EH (cell line): ENCODE results near the gene GSTA1.
"Not testable (repeated sequence)": the region's sequence is repeated elsewhere in the genome, so short reads cannot be mapped to it uniquely, and the experiment has no call there.

ENCODE experiments used
- DNase-seq: peaks from one replicate; pipeline ENCODE4 v3.0.0-alpha.2; 2015; ENCODE audit warnings: low read depth

GSTA1 gene

DNA sequence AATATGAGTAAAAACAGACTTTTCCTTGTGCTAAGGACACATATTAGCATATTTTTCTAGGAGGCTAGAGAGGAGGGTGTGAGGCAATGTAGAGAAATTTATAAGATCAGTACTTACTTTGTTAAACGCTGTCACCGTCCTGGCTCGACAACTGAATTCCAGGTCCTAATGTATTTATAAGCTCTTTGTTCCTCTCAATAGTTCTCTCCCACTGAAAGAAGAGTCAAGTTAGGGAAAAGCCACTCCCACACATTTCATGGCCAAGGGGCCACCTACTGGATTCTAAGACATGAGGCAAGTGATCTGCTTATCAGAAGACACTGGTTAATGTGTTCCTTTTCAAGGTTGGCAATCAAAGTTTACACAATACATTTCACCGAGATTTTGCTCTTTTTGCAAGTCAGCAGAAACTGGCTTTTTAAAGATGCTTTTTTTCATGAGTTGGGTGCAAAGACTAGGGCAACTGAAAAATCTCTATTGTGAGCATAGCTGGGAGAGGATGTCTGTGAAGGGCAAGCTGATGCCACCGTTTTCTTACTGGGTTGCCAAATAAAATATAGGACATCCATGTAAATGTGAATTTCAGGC is at the start of gene GSTA1:
Gene GSTA1 (minus strand): TSS at position 149 of the 588 bp plus-strand sequence. CDS start 4,549 bp downstream, outside the sequence.
- not testable (repeated sequence) for DNase-seq

- DNase-seq = no peak
Observed at GRCh38 chr6:52849137-52849536, 45.5 kb upstream of the GSTA1 start.

DNA sequence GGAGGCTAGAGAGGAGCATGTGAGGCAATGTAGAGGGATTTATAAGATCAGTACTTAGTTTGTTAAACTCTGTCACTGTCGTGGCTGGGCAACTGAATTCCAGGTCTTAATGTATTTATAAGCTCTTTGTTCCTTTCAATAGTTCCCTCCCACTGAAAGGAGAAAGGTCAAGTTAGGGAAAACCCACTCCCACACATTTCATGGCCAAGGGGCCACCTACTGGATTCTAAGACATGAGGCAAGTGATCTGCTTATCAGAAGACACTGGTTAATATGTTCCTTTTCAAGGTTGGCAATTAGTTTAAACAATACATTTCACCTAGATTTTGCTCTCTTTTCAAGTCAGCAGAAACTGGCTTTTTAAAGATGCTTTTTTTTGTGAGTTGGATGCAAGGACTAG is 42.4 kb upstream of the GSTA1 start:
- no peak for DNase-seq

GRCh38 chr6:52843605-52844004 is 40.0 kb upstream of the GSTA1 start:
- no peak for DNase-seq

- DNase-seq = no peak
Observed at GRCh38 chr6:52840763-52841585, 37.4 kb upstream of the GSTA1 start, which contains the start of gene GSTA5. Gene GSTA5 (minus strand): TSS chr6:52840813.

GRCh38 chr6:52839124-52840055 is 35.8 kb upstream of the GSTA1 start:
- DNase-seq = peak; percentile 83

GRCh38 chr6:52834481-52834880 is 30.9 kb upstream of the GSTA1 start:
- peak; percentile 46 for DNase-seq

- DNase-seq = not testable (repeated sequence)
Observed at GRCh38 chr6:52830869-52831268, 27.3 kb upstream of the GSTA1 start.

DNA sequence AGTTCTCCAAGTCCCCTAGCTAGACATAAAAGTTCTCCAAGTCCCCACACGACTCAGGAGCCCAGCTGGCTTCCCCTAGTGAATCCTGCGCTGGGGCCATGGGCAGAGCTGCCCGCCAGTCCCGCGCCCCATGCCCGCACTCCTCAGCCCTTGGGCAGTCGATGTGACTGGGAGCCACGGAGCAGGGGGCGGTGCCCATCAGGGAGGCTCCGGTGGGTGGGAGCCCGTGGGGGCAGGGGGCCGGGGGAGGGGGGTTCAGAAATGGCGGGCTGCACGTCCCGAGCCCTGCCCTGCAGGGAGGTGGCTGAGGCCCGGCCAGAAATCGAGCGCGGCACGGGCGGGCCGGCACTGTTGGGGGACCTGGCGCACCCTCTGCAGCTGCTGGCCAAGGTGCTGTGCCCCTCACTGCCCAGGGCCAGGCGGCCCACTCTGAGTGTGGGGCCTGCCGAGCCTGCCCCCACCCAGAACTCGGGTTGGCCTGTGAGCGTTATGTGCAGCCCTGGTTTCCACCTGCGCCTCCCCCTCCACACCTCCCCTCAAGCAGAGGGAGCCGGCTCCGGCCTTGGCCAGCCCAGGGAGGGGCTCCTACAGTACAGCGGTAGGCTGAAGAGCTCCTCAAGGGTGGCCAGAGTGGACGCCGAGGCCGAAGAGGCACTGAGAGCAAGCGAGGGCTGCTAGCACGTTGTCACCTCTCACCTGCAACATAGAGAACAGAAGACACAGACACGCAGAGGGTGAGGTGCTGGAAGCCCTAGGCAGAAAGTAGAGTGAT is 25.6 kb upstream of the GSTA1 start:
- DNase-seq = no peak

DNA sequence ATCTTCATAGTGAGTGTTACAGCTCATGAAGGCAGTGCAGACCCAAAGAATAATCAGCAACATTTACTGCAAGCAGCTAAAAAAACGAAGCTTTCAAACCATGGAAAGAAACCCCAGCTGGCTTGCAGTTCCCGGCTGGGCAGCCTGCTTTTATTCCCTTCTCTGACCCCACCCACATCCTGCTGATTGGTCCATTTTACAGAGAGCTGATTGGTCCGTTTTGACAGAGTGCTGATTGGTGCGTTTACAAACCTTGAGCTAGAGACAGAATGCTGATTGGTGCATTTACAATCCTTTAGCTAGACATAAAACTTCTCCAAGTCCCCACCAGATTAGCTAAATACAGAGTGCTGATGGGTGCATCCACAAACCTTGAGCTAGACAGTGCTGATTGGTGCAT is 25.0 kb upstream of the GSTA1 start:
- DNase-seq = not testable (repeated sequence)

DNA sequence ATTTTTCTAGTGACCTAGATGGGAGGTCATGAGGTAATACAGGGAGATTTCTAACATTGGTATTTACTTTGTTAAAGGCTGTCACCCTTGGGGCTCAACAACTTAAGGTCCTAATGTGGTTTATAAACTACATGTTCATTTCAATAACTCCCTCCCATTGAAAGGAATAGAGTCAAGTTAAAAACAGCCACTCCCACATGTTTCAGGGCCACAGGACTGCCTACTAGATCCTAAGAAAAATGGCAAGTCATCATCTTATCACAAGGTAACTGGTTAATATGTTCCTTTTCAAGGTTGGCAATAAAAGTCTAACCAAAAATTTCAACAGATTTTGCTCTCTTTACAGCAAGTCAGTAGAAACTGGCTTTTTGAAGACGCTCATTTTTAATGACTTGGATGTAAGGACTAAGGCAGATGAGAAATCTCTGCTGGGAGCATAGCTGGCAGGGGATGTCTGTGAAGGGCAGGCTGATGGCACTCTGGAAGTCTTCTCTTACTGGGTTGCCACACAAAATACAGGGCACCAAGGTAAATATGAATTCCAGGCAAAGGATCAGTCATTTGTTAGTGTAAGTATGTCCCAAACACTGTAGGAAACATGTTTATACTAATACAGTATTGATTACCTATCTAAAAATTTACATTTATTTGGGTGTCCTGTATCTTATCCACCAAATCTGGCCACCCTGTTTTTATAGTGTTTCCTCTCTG is 23.6 kb upstream of the GSTA1 start:
- not testable (repeated sequence) for DNase-seq

DNA sequence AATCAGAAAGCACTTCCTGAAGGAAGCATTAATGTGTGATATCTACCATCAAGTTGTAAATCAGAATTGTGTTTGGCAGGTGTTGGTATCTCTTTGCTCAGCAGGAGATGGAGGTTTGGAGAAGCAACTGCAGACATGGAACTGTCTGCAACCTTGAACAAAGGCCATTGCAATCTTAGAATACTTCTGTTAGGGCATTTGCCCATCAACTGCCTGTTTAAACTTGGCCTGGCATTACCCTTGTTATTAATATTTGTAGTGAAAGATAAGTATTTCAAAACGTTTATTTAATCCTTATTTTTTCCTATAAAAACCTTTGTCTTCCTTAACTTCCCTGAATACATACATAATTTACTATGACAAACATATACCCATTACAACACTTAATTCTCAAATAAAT is 22.9 kb upstream of the GSTA1 start:
- no peak for DNase-seq

GRCh38 chr6:52825900-52826459 is 22.4 kb upstream of the GSTA1 start:
- not testable (repeated sequence) for DNase-seq

DNA sequence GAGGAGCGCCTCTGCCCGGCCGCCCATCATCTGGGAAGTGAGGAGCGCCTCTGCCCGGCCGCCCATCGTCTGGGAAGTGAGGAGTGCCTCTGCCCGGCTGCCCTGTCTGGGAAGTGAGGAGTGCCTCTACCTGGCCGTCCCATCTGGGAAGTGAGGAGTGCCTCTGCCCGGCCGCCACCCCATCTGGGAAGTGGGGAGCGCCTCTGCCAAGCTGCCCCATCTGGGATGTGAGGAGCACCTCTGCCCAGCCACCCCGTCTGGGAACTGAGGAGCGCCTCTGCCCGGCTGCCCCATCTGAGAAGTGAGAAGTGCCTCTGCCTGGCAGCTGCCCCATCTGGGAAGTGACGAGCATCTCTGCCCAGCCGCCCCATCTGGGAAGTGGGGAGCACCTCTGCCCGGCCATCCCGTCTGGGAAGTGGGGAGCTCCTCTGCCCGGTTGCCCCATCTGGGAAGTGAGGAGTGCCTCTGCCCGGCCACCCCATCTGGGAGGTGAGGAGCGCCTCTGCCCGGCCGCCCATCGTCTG is 21.7 kb upstream of the GSTA1 start:
- not testable (repeated sequence) for DNase-seq

- no peak for DNase-seq
Observed at GRCh38 chr6:52821842-52822241, 18.2 kb upstream of the GSTA1 start.

- DNase-seq = peak; percentile 74
Observed at GRCh38 chr6:52820198-52820597, 16.6 kb upstream of the GSTA1 start.

- DNase-seq = peak; percentile 72
Observed at GRCh38 chr6:52815167-52816092, 11.8 kb upstream of the GSTA1 start.

DNA sequence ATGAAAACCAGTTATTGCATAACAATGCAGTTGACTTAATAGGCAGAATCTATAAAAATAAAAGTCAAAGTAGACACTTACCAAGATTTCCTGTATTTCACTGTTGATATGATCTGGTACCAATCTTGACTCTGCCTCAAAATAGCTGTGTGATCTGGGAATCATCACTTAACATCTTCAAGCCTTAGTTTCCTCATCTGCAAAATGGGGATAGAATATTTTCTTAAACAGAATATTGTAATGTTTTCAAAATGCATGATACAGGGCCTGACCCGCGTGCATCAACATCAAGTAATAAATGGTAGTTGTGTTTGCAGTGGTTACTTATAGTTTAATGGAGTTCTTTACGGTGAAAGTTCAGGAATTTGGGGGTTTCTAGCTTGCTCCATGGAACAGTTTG is 10.9 kb upstream of the GSTA1 start:
- DNase-seq = not testable (repeated sequence)

GRCh38 chr6:52809777-52810176 is 6.2 kb upstream of the GSTA1 start:
- DNase-seq = not testable (repeated sequence)
